D721Med (cell line): ENCODE results near the gene CKAP5.

Experiments
- DNase-seq: peaks from one replicate; pipeline ENCODE4 v3.0.0; 2011; ENCODE audit warnings: low spot score; ENCODE audit not compliant: insufficient read length
- FAIRE-seq: peaks from 2 replicates; lab custom pipeline; 2011; peaks lifted over from hg19 to GRCh38; lab: Jason Lieb, UNC
- CTCF ChIP-seq: IDR thresholded peaks from 2 replicates; pipeline ENCODE4 v1.5.1; 2012; ENCODE audit warnings: mild to moderate bottlenecking, control low read depth; ENCODE audit not compliant: insufficient read depth; ENCODE audit errors: missing control alignments

The CKAP5 gene

GRCh38 chr11:46845740-46846509 is at the start of gene CKAP5:
Gene CKAP5 (minus strand): TSS chr11:46846280. CDS start chr11:46821231, 25,049 bp downstream.
- DNase-seq (peak; percentile 92), FAIRE-seq (no peak)
- TF ChIP-seq CTCF, result no peak

DNA sequence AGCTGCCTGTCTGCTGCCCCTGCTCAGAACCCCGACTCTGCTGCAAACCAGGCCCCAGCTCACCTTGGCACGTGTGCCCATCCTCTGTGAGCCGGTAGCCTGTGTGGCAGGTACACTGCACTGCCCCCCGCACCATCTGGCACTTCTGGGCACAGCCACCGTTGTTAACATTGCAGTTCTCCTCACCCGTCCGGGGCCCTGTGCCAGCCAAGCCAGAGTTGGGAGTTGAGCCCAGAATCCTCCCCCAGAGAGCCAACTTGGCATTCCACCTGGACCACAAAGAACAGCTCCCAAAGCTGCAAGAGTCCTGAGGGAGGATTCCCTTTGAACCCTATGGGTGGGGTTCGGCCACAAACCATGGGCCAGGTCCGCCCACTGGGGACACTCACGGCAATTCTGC is 49.7 kb upstream of the CKAP5 start:
- no peak for TF ChIP-seq CTCF
- DNase-seq (no peak), FAIRE-seq (no peak)

GRCh38 chr11:46894961-46895360 is 48.9 kb upstream of the CKAP5 start:
- FAIRE-seq (no peak), DNase-seq (no peak)
- TF ChIP-seq CTCF, result no peak

- TF ChIP-seq CTCF, result no peak
- DNase-seq (no peak), FAIRE-seq (no peak)
These were observed 48.4 kb upstream of the CKAP5 start for GRCh38 chr11:46894506-46894905.

DNA sequence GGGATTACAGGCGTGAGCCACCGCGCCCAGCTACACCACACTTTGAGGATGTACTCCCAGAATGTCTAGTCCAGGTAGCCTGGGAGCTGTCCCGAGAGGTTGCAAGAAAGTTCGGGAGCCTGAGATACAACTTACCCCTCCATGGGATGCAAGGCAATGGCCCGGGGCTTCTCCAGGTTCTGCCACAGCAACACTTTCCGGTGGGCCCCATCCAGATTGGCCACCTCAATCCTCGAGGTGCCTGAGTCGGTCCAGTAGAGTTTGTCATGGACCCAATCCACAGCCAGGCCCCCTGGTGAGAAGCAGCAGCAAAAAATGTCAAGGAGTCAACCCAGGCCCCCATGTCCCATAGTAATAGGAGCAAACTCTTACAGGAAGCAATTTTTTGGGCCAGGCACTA is 46.8 kb upstream of the CKAP5 start:
- no peak for FAIRE-seq
- TF ChIP-seq CTCF, result no peak
- DNase-seq, result no peak

DNA sequence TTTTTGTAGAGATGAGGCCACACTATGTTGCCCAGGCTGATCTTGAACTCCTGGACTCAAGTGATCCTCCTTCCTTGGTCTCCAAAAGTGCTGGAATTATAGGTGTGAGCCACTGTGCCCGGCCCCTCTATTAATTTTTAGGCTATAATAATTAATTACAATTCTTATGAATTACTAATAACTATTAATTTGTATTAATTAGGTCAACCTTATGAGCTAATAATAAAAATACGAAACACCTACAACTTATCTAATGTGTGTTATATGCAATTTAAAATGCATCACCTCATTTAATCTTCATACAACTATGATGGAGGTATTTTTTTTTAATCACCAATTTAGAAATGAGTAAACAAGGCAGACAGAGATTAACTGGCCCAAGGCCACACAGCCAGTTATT is 46.0 kb upstream of the CKAP5 start:
- TF ChIP-seq CTCF, result no peak
- DNase-seq (no peak), FAIRE-seq (no peak)

DNA sequence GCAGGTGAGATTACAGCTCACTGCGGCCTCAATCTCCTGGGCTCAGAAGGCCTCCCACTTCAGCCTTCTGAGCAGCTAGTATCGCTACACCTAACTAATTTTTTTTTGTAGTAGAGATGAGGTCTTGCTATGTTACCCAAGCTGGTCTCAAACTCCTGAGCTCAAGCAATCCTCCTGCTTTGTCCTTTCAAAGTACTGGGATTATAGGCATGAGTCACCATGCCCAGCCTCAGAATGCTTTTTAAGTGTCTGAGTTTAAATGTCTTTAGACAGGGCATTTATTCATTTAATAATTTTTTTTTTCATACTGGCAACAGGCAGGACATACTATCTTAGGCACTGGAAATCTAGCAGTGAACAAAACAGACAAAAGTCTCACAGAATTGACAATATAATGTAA is 44.6 kb upstream of the CKAP5 start:
- no peak for TF ChIP-seq CTCF
- DNase-seq (no peak), FAIRE-seq (no peak)
